ENCODE measurements around the gene CHST12. TPM values are rescaled to one million over a fixed set of nuclear protein-coding genes. Genes with fewer than 3 reads are reported as not detected.

CHST12 gene
- total RNA-seq, 1 experiment from 2014 or later, result 19.3 TPM

DNA sequence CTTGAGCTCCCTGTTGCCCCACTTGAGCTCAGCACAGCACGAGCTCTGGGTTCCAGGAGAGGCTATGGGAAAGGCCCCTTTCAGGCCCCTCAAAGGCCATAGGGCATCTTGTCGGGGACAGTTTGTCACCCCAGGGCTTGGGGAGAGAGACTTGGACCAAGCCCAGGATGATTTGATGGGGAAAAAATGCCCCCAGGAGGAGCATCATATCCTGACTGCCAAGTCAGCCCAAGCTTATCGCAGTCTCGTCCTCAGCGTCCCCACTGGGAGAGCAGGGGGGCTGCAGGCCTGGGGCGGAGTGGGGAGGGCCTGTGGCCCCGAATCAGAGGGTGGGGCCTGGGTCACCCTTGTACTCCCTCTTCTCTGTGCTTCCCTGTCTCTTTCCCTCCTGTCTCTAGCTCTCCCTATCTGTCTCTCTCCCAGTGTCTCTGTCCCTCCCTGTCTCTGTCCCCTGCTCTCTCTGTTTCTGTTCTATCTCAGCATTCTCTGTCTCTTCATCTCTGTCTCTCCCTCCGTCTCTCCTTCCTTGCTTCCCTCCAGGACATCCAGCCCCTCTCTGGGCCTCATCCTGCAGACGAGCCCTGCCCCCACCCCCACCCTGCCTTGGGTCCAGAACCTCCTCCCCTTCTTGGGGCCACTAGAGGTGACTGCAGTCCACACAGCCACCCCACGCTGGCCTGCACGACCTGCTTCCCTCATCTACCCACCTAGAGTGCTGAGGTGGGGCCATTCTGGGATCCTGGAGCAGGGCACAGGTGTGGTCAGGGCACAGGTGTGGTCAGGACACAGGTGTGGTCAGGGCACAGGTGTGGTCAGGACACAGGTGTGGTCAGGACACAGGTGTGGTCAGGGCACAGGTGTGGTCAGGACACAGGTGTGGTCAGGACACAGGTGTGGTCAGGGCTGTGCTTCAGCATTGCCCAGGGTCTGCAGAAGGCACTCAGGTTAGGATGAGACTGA lies 90.1 kb downstream of the CHST12 start:
- Histone ChIP-seq H4K5ac (ENCODE audit: insufficient read length, low read depth, low read length) (no peak overlapping the region), H3K4me2 (ENCODE audit: insufficient read depth, insufficient read length, low read length) (no peak overlapping the region), H3K79me1 (ENCODE audit: insufficient read depth, low read depth, low read length, poor library complexity, severe bottlenecking) (no peaks in the 10 kb centered on the region), H4K20me1 (ENCODE audit: control insufficient read depth, insufficient read depth, insufficient read length) (peaks cover 2% of the 10 kb centered on the region), H3K27ac (ENCODE audit: insufficient read length, low read depth, low read length) (no peak overlapping the region), H3K23me2 (ENCODE audit: insufficient read length, low read depth, low read length, poor library complexity, severe bottlenecking) (no peaks in the 10 kb centered on the region), H3K18ac (ENCODE audit: insufficient read length, low read depth, low read length) (no peak overlapping the region), H2AFZ (ENCODE audit: low read length) (no peak overlapping the region), H2BK120ac (ENCODE audit: low read depth, low read length, poor library complexity, severe bottlenecking) (no peak overlapping the region), H2BK15ac (ENCODE audit: low read depth, low read length) (no peak overlapping the region), H4K91ac (ENCODE audit: insufficient read length, low read depth, low read length) (no peak overlapping the region), H3T11ph (ENCODE audit: low read length) (no peak overlapping the region), H3K9ac (ENCODE audit: extremely low read depth, insufficient read length, low read length) (no peak overlapping the region), H2BK5ac (ENCODE audit: insufficient read length, low read length) (no peak overlapping the region), H2AK5ac (ENCODE audit: insufficient read length, low read length) (no peak overlapping the region), H3K79me2 (ENCODE audit: insufficient read depth, low read length) (no peaks in the 10 kb centered on the region), H2BK12ac (ENCODE audit: insufficient read length, low read depth, low read length) (no peak overlapping the region), H2BK20ac (ENCODE audit: low read depth, low read length, poor library complexity, severe bottlenecking) (no peak overlapping the region), H3K56ac (ENCODE audit: insufficient read length, low read depth, low read length) (no peak overlapping the region), H3K4ac (ENCODE audit: low read depth, low read length) (no peak overlapping the region), H4K8ac (replicated peaks; ENCODE audit: insufficient read length, low read depth, low read length) (no peak overlapping the region), H3K27me3 (ENCODE audit: insufficient read depth, low read length) (no peaks in the 10 kb centered on the region), H3K9me3 (ENCODE audit: control insufficient read depth, low read depth, low read length) (no peaks in the 10 kb centered on the region), H3K4me1 (ENCODE audit: insufficient read depth, low read length) (no peaks in the 10 kb centered on the region), H3K14ac (ENCODE audit: insufficient read depth, low read length) (no peak overlapping the region), H3K23ac (ENCODE audit: insufficient read length, low read depth, low read length) (no peak overlapping the region)
- TF ChIP-seq, protein P1, sequence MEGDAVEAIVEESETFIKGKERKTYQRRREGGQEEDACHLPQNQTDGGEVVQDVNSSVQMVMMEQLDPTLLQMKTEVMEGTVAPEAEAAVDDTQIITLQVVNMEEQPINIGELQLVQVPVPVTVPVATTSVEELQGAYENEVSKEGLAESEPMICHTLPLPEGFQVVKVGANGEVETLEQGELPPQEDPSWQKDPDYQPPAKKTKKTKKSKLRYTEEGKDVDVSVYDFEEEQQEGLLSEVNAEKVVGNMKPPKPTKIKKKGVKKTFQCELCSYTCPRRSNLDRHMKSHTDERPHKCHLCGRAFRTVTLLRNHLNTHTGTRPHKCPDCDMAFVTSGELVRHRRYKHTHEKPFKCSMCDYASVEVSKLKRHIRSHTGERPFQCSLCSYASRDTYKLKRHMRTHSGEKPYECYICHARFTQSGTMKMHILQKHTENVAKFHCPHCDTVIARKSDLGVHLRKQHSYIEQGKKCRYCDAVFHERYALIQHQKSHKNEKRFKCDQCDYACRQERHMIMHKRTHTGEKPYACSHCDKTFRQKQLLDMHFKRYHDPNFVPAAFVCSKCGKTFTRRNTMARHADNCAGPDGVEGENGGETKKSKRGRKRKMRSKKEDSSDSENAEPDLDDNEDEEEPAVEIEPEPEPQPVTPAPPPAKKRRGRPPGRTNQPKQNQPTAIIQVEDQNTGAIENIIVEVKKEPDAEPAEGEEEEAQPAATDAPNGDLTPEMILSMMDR (conservative IDR thresholded peaks at IDR 0.05), result no peak
- H3K36me3 Mint-ChIP-seq (ENCODE audit: insufficient read depth in 1 of 3, low read depth in 3 of 3), result no peaks in the 10 kb centered on the region; a peak in 2 of 7 replicates
- no CpG with 5 or more reads among the region's 11 CpGs for WGBS (ENCODE audit: extremely low coverage, insufficient read length, low lambda C conversion rate)
- peaks cover 24 to 40% of the 10 kb centered on the region in 2 experiments for H3K4me1 Mint-ChIP-seq
- H3K27ac Mint-ChIP-seq, result peak overlapping the region in 1 of 3 experiments; percentile 46; a peak in 2 of 7 replicates
- H3K4me3 Mint-ChIP-seq, result no peak overlapping the region; a peak in 1 of 5 replicates
- H3K9me3 Mint-ChIP-seq, result peaks cover 3 to 13% of the 10 kb centered on the region in 2 experiments; a peak in 3 of 5 replicates
- DNase-seq, result no peak
- peaks cover 2% of the 10 kb centered on the region for H3K27me3 Mint-ChIP-seq (ENCODE audit: low read depth)

Measured in H9 (cell line).